Smooth muscle cell (in vitro differentiated cells): ENCODE results near the gene EED. TPM values are rescaled to one million over a fixed set of nuclear protein-coding genes. Genes with fewer than 3 reads are reported as not detected.

Source experiments
- DNase-seq: peaks from one replicate; lab custom pipeline; 2025; ENCODE audit not compliant: unreplicated experiment; lab: John Stamatoyannopoulos, UW
- H2AFZ ChIP-seq: fragments of 200-600 bp; sonication (generic); 2 replicates; pipeline ENCODE4 v1.6.0; 2016; ENCODE audit warnings: antibody characterized with exemption, low read depth, mild to moderate bottlenecking
- H3F3A ChIP-seq: fragments of 200-600 bp; sonication (generic); 2 replicates; pipeline ENCODE4 v1.6.0; 2017; ENCODE audit warnings: antibody characterized with exemption, low read depth
- H3K27ac ChIP-seq: fragments of 200-600 bp; sonication (generic); 2 replicates; pipeline ENCODE4 v1.5.1; 2016; ENCODE audit warnings: low read depth, mild to moderate bottlenecking
- H3K27me3 ChIP-seq: fragments of 200-600 bp; sonication (generic); 2 replicates; pipeline ENCODE4 v1.6.1; 2016; ENCODE audit warnings: low read depth, mild to moderate bottlenecking
- H3K36me3 ChIP-seq: fragments of 200-600 bp; sonication (generic); 2 replicates; pipeline ENCODE4 v1.5.1; 2016; ENCODE audit warnings: low read depth
- H3K4me1 ChIP-seq: fragments of 200-600 bp; sonication (generic); 2 replicates; pipeline ENCODE4 v1.5.1; 2016; ENCODE audit warnings: low read depth
- H3K4me2 ChIP-seq: fragments of 200-600 bp; sonication (generic); 2 replicates; pipeline ENCODE4 v1.6.0; 2016; ENCODE audit warnings: mild to moderate bottlenecking
- H3K4me3 ChIP-seq: fragments of 200-600 bp; sonication (generic); 2 replicates; pipeline ENCODE4 v1.5.1; 2016; ENCODE audit warnings: mild to moderate bottlenecking
- H3K79me2 ChIP-seq: fragments of 200-600 bp; sonication (generic); 2 replicates; pipeline ENCODE4 v1.6.0; 2016; ENCODE audit warnings: low read depth, mild to moderate bottlenecking
- H3K9ac ChIP-seq: fragments of 200-600 bp; sonication (generic); 2 replicates; pipeline ENCODE4 v1.6.0; 2016; ENCODE audit warnings: low read depth
- H3K9me3 ChIP-seq: fragments of 200-600 bp; sonication (generic); replicated peaks from 2 replicates; pipeline ENCODE4 v1.5.1; 2016; ENCODE audit warnings: low read depth
- H4K20me1 ChIP-seq: fragments of 200-600 bp; sonication (generic); 2 replicates; pipeline ENCODE4 v1.6.0; 2016; ENCODE audit warnings: low read depth
- WGBS: methylation state at CpG from one replicate; pipeline ENCODE4 v1.1.7; 2016; ENCODE audit warnings: low lambda C conversion rate; 5-methylcytosine and 5-hydroxymethylcytosine counted together
- polyA plus RNA-seq: library from polyadenylated mRNA; unstranded; fragments of >200 nt; fragmentation: Nextera tagmentation; extraction: Ambion mirVana; gene quantifications from 2 replicates; pipeline ENCODE4 v1.2.1, GENCODE V29; 2016
- total RNA-seq: library from RNA; depleted of rRNA; stranded (reverse); fragments of >200 nt; gene quantifications from 2 replicates; pipeline ENCODE4 v1.2.3, GENCODE V29; 2014
- TF ChIP-seq, protein P1 (sequence below): fragments of 200-600 bp; sonication (generic); IDR thresholded peaks from 2 replicates; pipeline ENCODE4 v1.5.1; 2017; ENCODE audit warnings: borderline replicate concordance, mild to moderate bottlenecking, antibody characterized with exemption; ENCODE audit not compliant: insufficient read depth, poor library complexity, severe bottlenecking

EED gene
- total and polyA plus RNA-seq, 2 experiments from 2014 or later = 18.6 to 38.7 TPM

DNA sequence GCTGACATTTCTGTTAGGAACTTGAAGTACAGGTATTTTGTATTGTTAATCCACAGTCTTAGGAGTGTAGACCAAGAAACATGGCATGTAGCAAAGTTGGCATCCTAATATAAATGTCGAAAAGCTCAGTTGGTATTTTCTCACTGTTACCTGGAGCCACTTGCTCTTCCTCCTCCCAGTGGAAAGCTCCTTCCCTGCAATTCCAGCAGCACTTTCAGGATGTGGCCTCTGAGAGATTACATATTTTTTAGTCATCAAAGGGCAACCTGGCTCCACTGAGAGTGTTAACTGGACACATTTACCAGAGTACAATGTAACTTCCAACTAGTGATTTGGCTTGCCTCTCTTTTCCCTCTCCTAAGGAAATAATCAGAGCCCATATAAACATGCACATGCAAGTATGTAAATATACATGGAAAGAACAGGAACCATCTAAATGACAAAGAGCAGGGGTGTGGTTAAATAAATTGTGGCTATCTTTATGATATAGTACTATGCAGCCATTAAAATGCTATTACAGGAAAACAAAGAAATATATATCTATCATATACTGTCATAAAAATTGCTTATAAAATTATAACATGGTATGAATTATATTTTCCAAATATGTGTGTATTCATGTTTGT is 14.3 kb upstream of the EED start:
- TF ChIP-seq, protein P1, sequence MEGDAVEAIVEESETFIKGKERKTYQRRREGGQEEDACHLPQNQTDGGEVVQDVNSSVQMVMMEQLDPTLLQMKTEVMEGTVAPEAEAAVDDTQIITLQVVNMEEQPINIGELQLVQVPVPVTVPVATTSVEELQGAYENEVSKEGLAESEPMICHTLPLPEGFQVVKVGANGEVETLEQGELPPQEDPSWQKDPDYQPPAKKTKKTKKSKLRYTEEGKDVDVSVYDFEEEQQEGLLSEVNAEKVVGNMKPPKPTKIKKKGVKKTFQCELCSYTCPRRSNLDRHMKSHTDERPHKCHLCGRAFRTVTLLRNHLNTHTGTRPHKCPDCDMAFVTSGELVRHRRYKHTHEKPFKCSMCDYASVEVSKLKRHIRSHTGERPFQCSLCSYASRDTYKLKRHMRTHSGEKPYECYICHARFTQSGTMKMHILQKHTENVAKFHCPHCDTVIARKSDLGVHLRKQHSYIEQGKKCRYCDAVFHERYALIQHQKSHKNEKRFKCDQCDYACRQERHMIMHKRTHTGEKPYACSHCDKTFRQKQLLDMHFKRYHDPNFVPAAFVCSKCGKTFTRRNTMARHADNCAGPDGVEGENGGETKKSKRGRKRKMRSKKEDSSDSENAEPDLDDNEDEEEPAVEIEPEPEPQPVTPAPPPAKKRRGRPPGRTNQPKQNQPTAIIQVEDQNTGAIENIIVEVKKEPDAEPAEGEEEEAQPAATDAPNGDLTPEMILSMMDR = no peak
- H3K4me2 ChIP-seq = no peak overlapping the region
- H3K79me2 ChIP-seq = no peaks in the 10 kb centered on the region
- H3K36me3 ChIP-seq = no peaks in the 10 kb centered on the region
- H4K20me1 ChIP-seq = no peaks in the 10 kb centered on the region
- no peaks in the 10 kb centered on the region for H3K4me1 ChIP-seq
- no peak overlapping the region for H3K4me3 ChIP-seq
- H3K9me3 ChIP-seq = no peaks in the 10 kb centered on the region
- DNase-seq = no peak
- H3K9ac ChIP-seq = no peak overlapping the region
- H3K27ac ChIP-seq = no peak overlapping the region
- H3K27me3 ChIP-seq = no peaks in the 10 kb centered on the region
- H3F3A ChIP-seq = peaks cover 4% of the 10 kb centered on the region
- no peak overlapping the region for H2AFZ ChIP-seq
- WGBS = 100% methylated on average over 1 of the region's 1 CpG

DNA sequence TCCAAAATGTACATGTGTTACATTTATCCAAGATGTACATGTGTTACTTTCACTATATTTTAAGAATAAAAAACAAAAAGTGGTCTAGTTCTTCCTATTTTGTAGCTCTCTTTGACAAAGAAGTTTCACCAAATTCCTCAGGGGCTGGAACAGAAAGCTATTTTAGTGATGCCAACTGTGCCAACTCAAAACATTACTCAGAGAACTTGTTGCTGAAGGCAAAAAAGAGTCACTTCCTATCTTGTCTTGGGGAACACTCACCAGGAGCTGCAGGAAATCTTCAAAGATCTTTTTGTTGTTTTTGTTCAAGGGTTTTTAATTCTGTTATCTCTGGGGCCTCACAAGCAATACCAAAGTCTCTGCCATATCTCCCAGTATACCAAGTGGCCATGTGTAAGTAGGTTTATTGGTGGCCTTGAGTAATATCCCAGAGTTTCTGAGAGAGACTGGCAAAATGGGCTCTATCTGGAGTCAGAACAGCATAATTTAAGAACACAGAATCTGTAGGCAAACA is 13.6 kb upstream of the EED start:
- no peak for DNase-seq
- Histone ChIP-seq H3K79me2 (no peaks in the 10 kb centered on the region), H3K9ac (no peak overlapping the region), H3K9me3 (no peaks in the 10 kb centered on the region), H3K4me1 (no peaks in the 10 kb centered on the region), H3F3A (peaks cover 4% of the 10 kb centered on the region), H3K36me3 (no peaks in the 10 kb centered on the region), H2AFZ (peak overlapping the region; percentile 7), H3K4me3 (no peak overlapping the region), H3K4me2 (no peak overlapping the region), H3K27me3 (no peaks in the 10 kb centered on the region), H4K20me1 (no peaks in the 10 kb centered on the region), H3K27ac (no peak overlapping the region)
- TF ChIP-seq, protein P1 = no peak

DNA sequence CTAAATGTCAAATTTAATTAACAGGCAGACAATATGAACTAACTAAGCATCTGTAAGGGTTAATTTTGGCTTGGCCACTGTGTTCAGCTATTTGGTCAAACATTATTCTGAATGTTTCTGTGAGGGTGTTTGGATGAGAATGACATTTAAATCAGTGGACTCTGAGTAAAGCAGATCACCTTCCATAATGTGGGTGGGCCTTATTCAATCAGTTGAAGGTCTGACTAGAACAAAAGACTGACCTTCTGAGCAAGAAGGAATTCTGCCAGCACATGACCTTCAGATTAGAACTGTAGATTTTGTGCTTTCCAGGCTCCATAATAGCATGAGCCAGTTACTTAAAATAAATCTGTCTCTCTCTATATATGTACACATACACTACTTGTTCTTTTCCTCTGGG is 12.0 kb upstream of the EED start:
- H3K9me3 ChIP-seq = no peaks in the 10 kb centered on the region
- H4K20me1 ChIP-seq = no peaks in the 10 kb centered on the region
- H3K79me2 ChIP-seq = no peaks in the 10 kb centered on the region
- no peaks in the 10 kb centered on the region for H3K27me3 ChIP-seq
- peaks cover 1% of the 10 kb centered on the region for H3F3A ChIP-seq
- H3K9ac ChIP-seq = no peak overlapping the region
- H3K4me1 ChIP-seq = no peaks in the 10 kb centered on the region
- TF ChIP-seq, protein P1 = no peak
- H3K36me3 ChIP-seq = no peaks in the 10 kb centered on the region
- DNase-seq = no peak
- no peak overlapping the region for H3K27ac ChIP-seq
- H2AFZ ChIP-seq = no peak overlapping the region
- no peak overlapping the region for H3K4me3 ChIP-seq
- H3K4me2 ChIP-seq = no peak overlapping the region

- no peaks in the 10 kb centered on the region for H3K4me1 ChIP-seq
- H3K27me3 ChIP-seq = no peaks in the 10 kb centered on the region
- no peak overlapping the region for H2AFZ ChIP-seq
- TF ChIP-seq, protein P1 = no peak
- H3K9me3 ChIP-seq = no peaks in the 10 kb centered on the region
- no peaks in the 10 kb centered on the region for H4K20me1 ChIP-seq
- WGBS = 45% methylated on average over 2 of the region's 2 CpGs
- no peak overlapping the region for H3K4me2 ChIP-seq
- H3F3A ChIP-seq = no peaks in the 10 kb centered on the region
- no peak overlapping the region for H3K27ac ChIP-seq
- no peak overlapping the region for H3K4me3 ChIP-seq
- no peaks in the 10 kb centered on the region for H3K79me2 ChIP-seq
- no peak for DNase-seq
- no peaks in the 10 kb centered on the region for H3K36me3 ChIP-seq
- no peak overlapping the region for H3K9ac ChIP-seq
These were observed 9.6 kb upstream of the EED start for GRCh38 chr11:86234831-86235461.
